Body of pancreas (tissue), 4 donors: ENCODE results near the gene CAMK4.

ENCODE experiments used
- POLR2A ChIP-seq, 3 donors: fragments of 450-650 bp; IDR thresholded peaks; one replicate each; pipeline ENCODE4 v1.6.1; 2016; ENCODE audit warnings: antibody characterized with exemption in 3 of 3, mild to moderate bottlenecking in 2 of 3
- TF ChIP-seq, protein P1 (sequence below), 7 experiments: fragments of 450-650 bp in 4 of 7; fragments of 200-600 bp in 3 of 7; sonication (generic) in 3 of 7; IDR thresholded peaks; one replicate each; pipeline ENCODE4 v1.5.1; 2016 to 2019; ENCODE audit warnings: antibody characterized with exemption in 7 of 7

- TF ChIP-seq, protein P1, sequence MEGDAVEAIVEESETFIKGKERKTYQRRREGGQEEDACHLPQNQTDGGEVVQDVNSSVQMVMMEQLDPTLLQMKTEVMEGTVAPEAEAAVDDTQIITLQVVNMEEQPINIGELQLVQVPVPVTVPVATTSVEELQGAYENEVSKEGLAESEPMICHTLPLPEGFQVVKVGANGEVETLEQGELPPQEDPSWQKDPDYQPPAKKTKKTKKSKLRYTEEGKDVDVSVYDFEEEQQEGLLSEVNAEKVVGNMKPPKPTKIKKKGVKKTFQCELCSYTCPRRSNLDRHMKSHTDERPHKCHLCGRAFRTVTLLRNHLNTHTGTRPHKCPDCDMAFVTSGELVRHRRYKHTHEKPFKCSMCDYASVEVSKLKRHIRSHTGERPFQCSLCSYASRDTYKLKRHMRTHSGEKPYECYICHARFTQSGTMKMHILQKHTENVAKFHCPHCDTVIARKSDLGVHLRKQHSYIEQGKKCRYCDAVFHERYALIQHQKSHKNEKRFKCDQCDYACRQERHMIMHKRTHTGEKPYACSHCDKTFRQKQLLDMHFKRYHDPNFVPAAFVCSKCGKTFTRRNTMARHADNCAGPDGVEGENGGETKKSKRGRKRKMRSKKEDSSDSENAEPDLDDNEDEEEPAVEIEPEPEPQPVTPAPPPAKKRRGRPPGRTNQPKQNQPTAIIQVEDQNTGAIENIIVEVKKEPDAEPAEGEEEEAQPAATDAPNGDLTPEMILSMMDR (IDR thresholded peaks at IDR 0.05): no peak
- TF ChIP-seq POLR2A (IDR thresholded peaks at IDR 0.05): no peak
Measured at GRCh38 chr5:111469293-111469896, 245.2 kb downstream of the CAMK4 start.
